VCaP (cell line): ENCODE measurements around the gene ZMAT3.

Source experiments
- H3K27ac ChIP-seq: fragments of 450-650 bp; 2 replicates; pipeline ENCODE4 v1.5.1; 2017
- CTCF ChIP-seq: fragments of 450-650 bp; conservative IDR thresholded peaks from 2 replicates; pipeline ENCODE4 v1.5.1; 2017; ENCODE audit warnings: mild to moderate bottlenecking, moderate library complexity

The ZMAT3 gene

GRCh38 chr3:178990293-178990692 is 81.3 kb downstream of the ZMAT3 start:
- H3K27ac ChIP-seq: no peak overlapping the region

GRCh38 chr3:178989821-178990220 is 81.8 kb downstream of the ZMAT3 start:
- TF ChIP-seq CTCF: no peak
- H3K27ac ChIP-seq: no peak overlapping the region

More at GRCh38 chr3:178990293-178990692, 81.3 kb downstream of the ZMAT3 start:
- no peak for TF ChIP-seq CTCF

- TF ChIP-seq CTCF: no peak
- H3K27ac ChIP-seq: no peak overlapping the region
Measured at GRCh38 chr3:178987745-178988144, 83.9 kb downstream of the ZMAT3 start.

GRCh38 chr3:178986456-178986855 is 85.2 kb downstream of the ZMAT3 start:
- TF ChIP-seq CTCF: no peak
- H3K27ac ChIP-seq: no peak overlapping the region

- TF ChIP-seq CTCF: no peak
- no peak overlapping the region for H3K27ac ChIP-seq
Measured at GRCh38 chr3:178982137-178982536, 89.5 kb downstream of the ZMAT3 start.

- no peak for TF ChIP-seq CTCF
Measured at GRCh38 chr3:178975320-178975719, 96.3 kb downstream of the ZMAT3 start.

GRCh38 chr3:178971614-178972013 is 100.0 kb downstream of the ZMAT3 start:
- TF ChIP-seq CTCF: no peak

More at GRCh38 chr3:178975320-178975719, 96.3 kb downstream of the ZMAT3 start:
- no peak overlapping the region for H3K27ac ChIP-seq

More at GRCh38 chr3:178971614-178972013, 100.0 kb downstream of the ZMAT3 start:
- no peak overlapping the region; the same call in 1 of the 2 replicates for H3K27ac ChIP-seq
